Measurements from ENCODE around the gene ATP5MG. TPM values are rescaled to one million over a fixed set of nuclear protein-coding genes. Genes with fewer than 3 reads are reported as not detected.

Gene ATP5MG
- total and polyA plus RNA-seq, 2 of the 8 experiments (the other 6 are each of a cell fraction or from before 2014, with no cell fraction given): 237 to 464 TPM

GRCh38 chr11:118435290-118435892, 34.0 kb downstream of the ATP5MG start:
- peak overlapping the region; percentile 64; the same call in 1 of the 2 replicates for H3K27ac ChIP-seq (ENCODE audit: low read depth, low read length)
- no peak overlapping the region for H2AK5ac ChIP-seq (ENCODE audit: low read depth, low read length)
- H2BK5ac ChIP-seq (ENCODE audit: low read depth, low read length): peak overlapping the region; percentile 90
- H3K27me3 ChIP-seq (replicated peaks in 1 of 4; ENCODE audit: control insufficient read depth in 3 of 4, extremely low read depth in 1 of 4, insufficient read depth in 3 of 4, low read length in 3 of 4): no peaks in the 10 kb centered on the region
- H3K79me2 ChIP-seq (ENCODE audit: control insufficient read depth in 1 of 2, insufficient read depth in 2 of 2, low read length in 2 of 2): peaks cover 19 to 39% of the 10 kb centered on the region in 2 experiments
- H2AFZ ChIP-seq (ENCODE audit: low read length): peak overlapping the region; percentile 11; the same call in 1 of the 2 replicates
- peak overlapping the region; percentile 46 to 64 (median 58) for H3K9ac ChIP-seq (replicated peaks in 1 of 4; ENCODE audit: extremely low read depth in 1 of 4, low read depth in 3 of 4, low read length in 3 of 4)
- peaks cover 23% of the 10 kb centered on the region for H3K23me2 ChIP-seq (ENCODE audit: low read depth, low read length)
- peak overlapping the region; percentile 75 to 100 for H3K4me2 ChIP-seq (ENCODE audit: insufficient read depth in 1 of 2, low read depth in 2 of 2, low read length in 2 of 2)
- peak overlapping the region; percentile 66; the same call in 1 of the 2 replicates for H2BK15ac ChIP-seq (ENCODE audit: low read length)
- ChIA-PET POLR2A (ENCODE audit: partially characterized antibody) (interaction anchor here (0.6 to 2.9 kb wide), 25 partner anchors 9 to 355 kb away, joined by 3 to 16 read pairs (median 5); partner anchors contain the start of genes ATP5MG, DDX6 and UBE4A), CTCF (ENCODE audit: partially characterized antibody) (interaction anchor here (0.6 to 1.4 kb wide), 3 partner anchors 33 to 174 kb away, joined by 3 to 4 read pairs (median 3); no protein-coding TSS in a partner anchor)
- peaks cover 19 to 20% of the 10 kb centered on the region in 2 experiments for H4K20me1 ChIP-seq (replicated peaks in 1 of 2; ENCODE audit: control insufficient read depth in 1 of 2, insufficient read depth in 2 of 2, low read length in 2 of 2)
- H3K14ac ChIP-seq (ENCODE audit: insufficient read length): no peak overlapping the region
- H3K23ac ChIP-seq (ENCODE audit: insufficient read length): no peak overlapping the region
- peak overlapping the region; percentile 18 for H3K56ac ChIP-seq (replicated peaks; ENCODE audit: insufficient read length, low read depth, low read length)
- WGBS, 2 experiments (ENCODE audit: extremely low coverage in 1 of 2, insufficient coverage in 1 of 2, insufficient read length in 1 of 2, insufficient replicate concordance in 2 of 2, low coverage in 1 of 2, low lambda C conversion rate in 2 of 2, missing lambda C conversion rate in 1 of 2): 2% methylated on average over 26 of the region's 34 CpGs; no CpG with 5 or more reads in 1 of the 2 experiments
- peak overlapping the region; percentile 84 for H3K18ac ChIP-seq (ENCODE audit: extremely low read depth, low read length)
- FAIRE-seq (no peak), DNase-seq (ENCODE audit: low read depth in 1 of 2, low spot score in 2 of 2) (peak in 1 of 2 experiments; percentile 73)
- H4K5ac ChIP-seq (ENCODE audit: insufficient read length, low read depth, low read length): peak overlapping the region; percentile 91
- no peak overlapping the region for H2BK20ac ChIP-seq (ENCODE audit: low read length)
- H3K4me3 ChIP-seq (ENCODE audit: extremely low read depth in 1 of 4, insufficient read depth in 2 of 4, low read depth in 3 of 4, low read length in 4 of 4): peak overlapping the region; percentile 69 to 91 (median 77)
- peaks cover 0 to 18% (median 4%) of the 10 kb centered on the region in 4 experiments; a peak in 6 of 7 replicates for H3K4me1 ChIP-seq (replicated peaks in 1 of 4; ENCODE audit: control insufficient read depth in 3 of 4, insufficient read depth in 4 of 4, low read length in 3 of 4)
- H2BK12ac ChIP-seq (ENCODE audit: low read depth, low read length): no peak overlapping the region; the same call in 1 of the 2 replicates
- peaks cover 0 to 3% (median 0%) of the 10 kb centered on the region in 4 experiments; a peak in 1 of 8 replicates for H3K36me3 ChIP-seq (ENCODE audit: control insufficient read depth in 2 of 4, insufficient read depth in 4 of 4, low read length in 3 of 4)
- H4K91ac ChIP-seq (replicated peaks; ENCODE audit: insufficient read length, low read length): peak overlapping the region; percentile 67
- no peaks in the 10 kb centered on the region; the same call in 1 of the 2 replicates for H3K79me1 ChIP-seq (ENCODE audit: low read depth, low read length)
- H4K8ac ChIP-seq (ENCODE audit: extremely low read depth, insufficient read depth, low read length): peak overlapping the region; percentile 88; the same call in 1 of the 2 replicates
- no peaks in the 10 kb centered on the region for H3K9me3 ChIP-seq (ENCODE audit: insufficient read depth in 2 of 2, low read depth in 1 of 2, low read length in 1 of 2)
- peak overlapping the region; percentile 4 for H2BK120ac ChIP-seq (replicated peaks; ENCODE audit: low read depth, low read length)
- peak overlapping the region; percentile 16 for H3K4ac ChIP-seq (replicated peaks; ENCODE audit: insufficient read length, low read depth, low read length)
- TF ChIP-seq MAFK (IDR thresholded peaks at IDR 0.05; ENCODE audit: low read depth, low read length) (no peak), YY1 (IDR thresholded peaks at IDR 0.05; ENCODE audit: low read depth, low read length) (0 out of 2 replicates have a peak, but pooled peaks have one; percentile 26), HDAC2 (IDR thresholded peaks at IDR 0.05; ENCODE audit: borderline replicate concordance in 1 of 2, low read depth in 2 of 2, low read length in 2 of 2) (no peak), HDAC6 (IDR thresholded peaks at IDR 0.05; ENCODE audit: low read depth, low read length) (no peak), TCF12 (IDR thresholded peaks at IDR 0.05; ENCODE audit: low read depth, low read length) (0 out of 2 replicates have a peak, but pooled peaks have one; percentile 25), FOSL1 (IDR thresholded peaks at IDR 0.05; ENCODE audit: insufficient read depth, low read depth, low read length) (no peak), POLR2A (IDR thresholded peaks at IDR 0.05; ENCODE audit: control extremely low read depth in 1 of 2, low read depth in 2 of 2, low read length in 2 of 2) (peak in 1 of 2 experiments; percentile 66; a peak in 1 of 3 replicates), ASH2L (IDR thresholded peaks at IDR 0.05; ENCODE audit: low read length) (no peak), EP300 (IDR thresholded peaks at IDR 0.05; ENCODE audit: borderline replicate concordance in 1 of 2, low read depth in 2 of 2, low read length in 2 of 2) (no peak), TAF7 (optimal IDR thresholded peaks at IDR 0.05; ENCODE audit: borderline replicate concordance, low read depth, low read length) (no peak), BACH1 (IDR thresholded peaks at IDR 0.05; ENCODE audit: low read length) (no peak), KDM4A (IDR thresholded peaks at IDR 0.05; ENCODE audit: low read depth, low read length, severe bottlenecking) (no peak)
